ENCODE results near the gene PMEPA1.

Gene PMEPA1

DNA sequence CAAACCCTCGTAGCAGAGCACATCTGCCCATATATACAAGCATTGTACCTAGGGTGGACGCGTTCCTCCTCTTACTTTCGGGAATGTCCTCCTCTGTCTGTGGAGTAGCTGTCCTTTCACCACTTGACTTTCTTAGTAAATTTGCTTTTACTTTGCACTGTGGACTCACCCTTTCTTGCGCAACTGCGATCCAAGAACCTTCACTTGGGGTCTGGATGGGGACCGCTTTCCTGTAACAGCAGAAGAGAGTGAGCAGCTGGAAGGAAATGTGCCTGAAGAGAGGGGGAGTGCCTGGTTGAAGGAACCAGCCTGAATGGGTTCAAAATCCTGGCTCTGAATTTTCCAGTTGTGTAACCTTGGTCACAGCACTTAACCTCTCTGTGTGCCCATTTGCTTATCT is 40.1 kb upstream of the PMEPA1 start:
- H3K79me1 ChIP-seq (ENCODE audit: low read depth, low read length), result no peaks in the 10 kb centered on the region
- no peak overlapping the region for H3K4me3 ChIP-seq (ENCODE audit: low read length in 2 of 2)
- no peak overlapping the region for H2BK5ac ChIP-seq (ENCODE audit: low read length)
- WGBS, 2 donors (ENCODE audit: extremely low coverage in 2 of 2, insufficient read length in 2 of 2, insufficient replicate concordance in 1 of 2), result no CpG with 5 or more reads among the region's 7 CpGs
- no peak overlapping the region for H3K23ac ChIP-seq (ENCODE audit: low read depth, low read length, poor library complexity)
- H3K9ac ChIP-seq (ENCODE audit: low read depth, low read length, poor library complexity), result no peak overlapping the region
- no peak overlapping the region for H4K91ac ChIP-seq (ENCODE audit: low read depth, low read length, poor library complexity)
- no peak overlapping the region for H3K27ac ChIP-seq (replicated peaks; ENCODE audit: low read length)
- H4K8ac ChIP-seq (ENCODE audit: low read depth, low read length), result no peak overlapping the region
- no peaks in the 10 kb centered on the region for H3K9me3 ChIP-seq (replicated peaks in 1 of 2; ENCODE audit: control insufficient read depth in 2 of 2, insufficient read depth in 1 of 2, low read depth in 1 of 2, low read length in 2 of 2)
- H2AFZ ChIP-seq (ENCODE audit: low read length), result no peak overlapping the region
- no peak overlapping the region for H2AK5ac ChIP-seq (ENCODE audit: low read depth, low read length)
- H2BK12ac ChIP-seq (ENCODE audit: low read length), result no peak overlapping the region
- no peaks in the 10 kb centered on the region for H3K36me3 ChIP-seq (replicated peaks in 1 of 2; ENCODE audit: control insufficient read depth in 2 of 2, insufficient read depth in 2 of 2, low read length in 2 of 2)
- no peak overlapping the region for H3K14ac ChIP-seq (ENCODE audit: low read length)
- peaks cover 0 to 7% (median 0%) of the 10 kb centered on the region in 3 experiments for H3K27me3 ChIP-seq (ENCODE audit: control insufficient read depth in 3 of 3, insufficient read depth in 3 of 3, low read depth in 1 of 3, low read length in 3 of 3)
- H3K4ac ChIP-seq (ENCODE audit: low read length), result no peak overlapping the region
- H3K4me2 ChIP-seq (ENCODE audit: insufficient read depth, low read length, poor library complexity, severe bottlenecking), result no peak overlapping the region
- no peak overlapping the region for H3K18ac ChIP-seq (ENCODE audit: low read length)
- no peak overlapping the region for H2BK15ac ChIP-seq (ENCODE audit: low read length)
- H2BK120ac ChIP-seq (ENCODE audit: low read depth, low read length), result no peak overlapping the region
- peaks cover 0 to 4% of the 10 kb centered on the region in 2 donors for H3K4me1 ChIP-seq (ENCODE audit: control insufficient read depth in 2 of 2, insufficient read depth in 1 of 2, low read depth in 1 of 2, low read length in 2 of 2)
- no peak for DNase-seq (ENCODE audit: low spot score)

DNA sequence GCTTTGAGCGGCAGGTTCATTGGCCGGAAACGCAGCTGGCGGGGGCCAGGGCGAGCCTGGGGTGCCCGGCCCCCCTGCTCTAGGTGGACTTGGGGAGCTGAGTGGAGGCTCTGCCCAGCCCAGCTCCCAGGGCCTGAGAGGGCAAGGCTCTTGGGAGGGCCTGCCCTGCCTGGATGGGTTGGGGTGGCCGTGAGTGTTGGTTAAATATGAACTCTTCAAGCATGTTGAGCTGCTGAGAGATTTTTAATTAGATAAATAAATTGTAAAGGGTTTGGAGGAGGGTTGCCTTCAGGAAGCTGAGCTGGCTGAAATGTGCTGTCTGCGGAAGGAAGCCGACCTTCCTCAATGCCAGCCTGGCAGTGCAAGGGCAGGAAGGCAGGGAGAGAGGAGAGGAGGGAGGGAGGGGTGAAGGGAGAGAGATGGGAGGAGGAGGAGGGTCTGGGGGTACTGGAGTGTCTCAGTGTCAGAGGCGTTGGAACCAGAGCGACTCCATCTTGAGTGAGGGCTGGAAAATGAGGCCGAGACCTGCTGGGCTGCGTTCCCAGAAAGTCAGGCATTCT is 39.4 kb upstream of the PMEPA1 start:
- no peak overlapping the region for H2BK120ac ChIP-seq (ENCODE audit: low read depth, low read length)
- H2BK15ac ChIP-seq (ENCODE audit: low read length), result no peak overlapping the region
- no peaks in the 10 kb centered on the region for H3K36me3 ChIP-seq (replicated peaks in 1 of 2; ENCODE audit: control insufficient read depth in 2 of 2, insufficient read depth in 2 of 2, low read length in 2 of 2)
- WGBS, 2 donors (ENCODE audit: extremely low coverage in 2 of 2, insufficient read length in 2 of 2, insufficient replicate concordance in 1 of 2), result no CpG with 5 or more reads among the region's 13 CpGs
- H4K8ac ChIP-seq (ENCODE audit: low read depth, low read length), result peak overlapping the region; percentile 1
- H3K4me1 ChIP-seq (ENCODE audit: control insufficient read depth in 2 of 2, insufficient read depth in 1 of 2, low read depth in 1 of 2, low read length in 2 of 2), result peaks cover 0 to 4% of the 10 kb centered on the region in 2 donors
- DNase-seq (ENCODE audit: low spot score), result no peak
- H4K91ac ChIP-seq (ENCODE audit: low read depth, low read length, poor library complexity), result no peak overlapping the region
- H3K4me2 ChIP-seq (ENCODE audit: insufficient read depth, low read length, poor library complexity, severe bottlenecking), result no peak overlapping the region
- no peak overlapping the region for H3K4me3 ChIP-seq (ENCODE audit: low read length in 2 of 2)
- no peaks in the 10 kb centered on the region for H3K9me3 ChIP-seq (replicated peaks in 1 of 2; ENCODE audit: control insufficient read depth in 2 of 2, insufficient read depth in 1 of 2, low read depth in 1 of 2, low read length in 2 of 2)
- H3K9ac ChIP-seq (ENCODE audit: low read depth, low read length, poor library complexity), result no peak overlapping the region
- H3K79me1 ChIP-seq (ENCODE audit: low read depth, low read length), result no peaks in the 10 kb centered on the region
- H2BK12ac ChIP-seq (ENCODE audit: low read length), result no peak overlapping the region
- peak overlapping the region; percentile 36 for H3K18ac ChIP-seq (ENCODE audit: low read length)
- H3K14ac ChIP-seq (ENCODE audit: low read length), result no peak overlapping the region
- H3K23ac ChIP-seq (ENCODE audit: low read depth, low read length, poor library complexity), result no peak overlapping the region
- no peak overlapping the region for H3K4ac ChIP-seq (ENCODE audit: low read length)
- H3K27ac ChIP-seq (replicated peaks; ENCODE audit: low read length), result no peak overlapping the region
- no peak overlapping the region for H2BK5ac ChIP-seq (ENCODE audit: low read length)
- peaks cover 0 to 7% (median 0%) of the 10 kb centered on the region in 3 experiments for H3K27me3 ChIP-seq (ENCODE audit: control insufficient read depth in 3 of 3, insufficient read depth in 3 of 3, low read depth in 1 of 3, low read length in 3 of 3)
- H2AFZ ChIP-seq (ENCODE audit: low read length), result no peak overlapping the region
- H2AK5ac ChIP-seq (ENCODE audit: low read depth, low read length), result no peak overlapping the region

DNA sequence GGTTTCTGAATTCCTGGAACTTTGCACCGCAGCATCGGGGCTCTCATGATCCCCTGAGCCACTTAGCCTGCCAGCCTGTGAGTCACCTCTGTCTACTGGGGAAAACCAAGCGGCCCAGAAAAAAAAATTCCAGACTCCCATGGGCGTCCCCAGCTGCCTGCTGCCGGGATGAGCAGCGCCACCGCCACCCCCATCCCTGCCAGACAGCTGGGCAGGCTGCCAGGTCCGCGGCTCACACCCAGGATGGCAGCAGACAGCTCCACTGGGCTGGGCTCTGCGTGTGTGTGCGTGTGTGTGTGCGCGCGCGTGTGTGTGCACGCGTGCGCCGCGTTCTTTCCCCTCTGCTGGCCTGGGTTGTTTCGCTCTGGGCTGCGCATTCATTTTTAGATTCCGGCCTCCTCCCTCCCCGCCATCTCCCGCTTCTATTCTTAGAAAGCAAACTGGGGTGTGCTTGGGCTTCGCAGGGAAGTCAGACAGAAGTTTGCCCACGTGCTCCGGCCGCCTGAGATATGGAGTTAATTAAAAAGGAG is 38.9 kb upstream of the PMEPA1 start:
- Histone ChIP-seq H3K23ac (ENCODE audit: low read depth, low read length, poor library complexity) (no peak overlapping the region), H2AK5ac (ENCODE audit: low read depth, low read length) (no peak overlapping the region), H3K14ac (ENCODE audit: low read length) (peak overlapping the region; percentile 63), H3K27me3 (ENCODE audit: control insufficient read depth in 3 of 3, insufficient read depth in 3 of 3, low read depth in 1 of 3, low read length in 3 of 3) (peaks cover 0 to 7% (median 0%) of the 10 kb centered on the region in 3 experiments), H3K79me1 (ENCODE audit: low read depth, low read length) (no peaks in the 10 kb centered on the region), H2AFZ (ENCODE audit: low read length) (no peak overlapping the region), H3K4me2 (ENCODE audit: insufficient read depth, low read length, poor library complexity, severe bottlenecking) (no peak overlapping the region), H3K27ac (replicated peaks; ENCODE audit: low read length) (no peak overlapping the region), H4K91ac (ENCODE audit: low read depth, low read length, poor library complexity) (no peak overlapping the region), H3K36me3 (replicated peaks in 1 of 2; ENCODE audit: control insufficient read depth in 2 of 2, insufficient read depth in 2 of 2, low read length in 2 of 2) (no peaks in the 10 kb centered on the region), H3K9ac (ENCODE audit: low read depth, low read length, poor library complexity) (no peak overlapping the region), H3K4me1 (ENCODE audit: control insufficient read depth in 2 of 2, insufficient read depth in 1 of 2, low read depth in 1 of 2, low read length in 2 of 2) (peaks cover 0 to 4% of the 10 kb centered on the region in 2 donors), H4K8ac (ENCODE audit: low read depth, low read length) (peak overlapping the region; percentile 1), H3K9me3 (replicated peaks in 1 of 2; ENCODE audit: control insufficient read depth in 2 of 2, insufficient read depth in 1 of 2, low read depth in 1 of 2, low read length in 2 of 2) (no peaks in the 10 kb centered on the region), H3K4me3 (ENCODE audit: low read length in 2 of 2) (no peak overlapping the region), H2BK5ac (ENCODE audit: low read length) (peak overlapping the region; percentile 77), H3K4ac (ENCODE audit: low read length) (no peak overlapping the region), H2BK120ac (ENCODE audit: low read depth, low read length) (no peak overlapping the region), H3K18ac (ENCODE audit: low read length) (peak overlapping the region; percentile 36), H2BK12ac (ENCODE audit: low read length) (no peak overlapping the region), H2BK15ac (ENCODE audit: low read length) (no peak overlapping the region)
- WGBS, 2 donors (ENCODE audit: extremely low coverage in 2 of 2, insufficient read length in 2 of 2, insufficient replicate concordance in 1 of 2), result no CpG with 5 or more reads among the region's 29 CpGs
- DNase-seq (ENCODE audit: low spot score), result peak; percentile 6

DNA sequence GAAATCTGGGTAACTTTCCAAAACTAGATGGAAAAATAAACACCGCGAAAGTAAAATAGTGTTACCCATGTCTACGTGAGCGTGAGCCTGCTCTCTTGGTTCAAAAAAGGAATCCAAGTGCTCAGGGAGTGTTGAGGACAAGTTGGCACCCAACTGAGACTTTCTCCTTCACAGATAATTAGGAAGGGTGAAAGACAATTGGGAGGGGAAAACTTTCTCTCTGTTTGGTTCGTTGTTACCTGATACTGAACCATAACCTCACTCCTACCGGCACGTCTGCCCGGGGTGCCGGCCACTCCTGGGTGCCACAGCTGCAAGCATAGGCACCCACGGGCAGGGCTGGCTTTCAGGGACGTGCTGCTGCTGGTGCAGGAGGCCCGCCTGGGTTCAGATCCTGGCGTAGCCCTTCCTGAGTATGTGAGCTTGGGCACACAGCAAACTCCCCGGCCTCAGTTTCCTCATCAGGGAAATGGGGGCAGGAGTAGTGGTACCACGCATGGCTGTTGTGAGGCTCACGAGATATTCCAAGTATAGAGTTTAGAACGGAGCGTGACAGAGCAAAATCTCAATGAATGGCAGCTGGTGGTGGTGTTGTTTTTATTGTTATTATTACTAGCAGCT is 38.2 kb upstream of the PMEPA1 start:
- Histone ChIP-seq H4K8ac (ENCODE audit: low read depth, low read length) (no peak overlapping the region), H3K27me3 (ENCODE audit: control insufficient read depth in 3 of 3, insufficient read depth in 3 of 3, low read depth in 1 of 3, low read length in 3 of 3) (peaks cover 0 to 7% (median 0%) of the 10 kb centered on the region in 3 experiments), H3K79me1 (ENCODE audit: low read depth, low read length) (no peaks in the 10 kb centered on the region), H3K27ac (replicated peaks; ENCODE audit: low read length) (no peak overlapping the region), H2BK12ac (ENCODE audit: low read length) (no peak overlapping the region), H3K4me1 (ENCODE audit: control insufficient read depth in 2 of 2, insufficient read depth in 1 of 2, low read depth in 1 of 2, low read length in 2 of 2) (peaks cover 0 to 4% of the 10 kb centered on the region in 2 donors), H3K18ac (ENCODE audit: low read length) (no peak overlapping the region), H3K9me3 (replicated peaks in 1 of 2; ENCODE audit: control insufficient read depth in 2 of 2, insufficient read depth in 1 of 2, low read depth in 1 of 2, low read length in 2 of 2) (no peaks in the 10 kb centered on the region), H2BK120ac (ENCODE audit: low read depth, low read length) (no peak overlapping the region), H2BK5ac (ENCODE audit: low read length) (no peak overlapping the region), H3K36me3 (replicated peaks in 1 of 2; ENCODE audit: control insufficient read depth in 2 of 2, insufficient read depth in 2 of 2, low read length in 2 of 2) (no peaks in the 10 kb centered on the region), H3K4me2 (ENCODE audit: insufficient read depth, low read length, poor library complexity, severe bottlenecking) (no peak overlapping the region), H2AK5ac (ENCODE audit: low read depth, low read length) (no peak overlapping the region), H3K9ac (ENCODE audit: low read depth, low read length, poor library complexity) (no peak overlapping the region), H2BK15ac (ENCODE audit: low read length) (no peak overlapping the region), H4K91ac (ENCODE audit: low read depth, low read length, poor library complexity) (no peak overlapping the region), H3K14ac (ENCODE audit: low read length) (no peak overlapping the region), H3K23ac (ENCODE audit: low read depth, low read length, poor library complexity) (no peak overlapping the region), H2AFZ (ENCODE audit: low read length) (no peak overlapping the region), H3K4ac (ENCODE audit: low read length) (no peak overlapping the region), H3K4me3 (ENCODE audit: low read length in 2 of 2) (no peak overlapping the region)
- no peak for DNase-seq (ENCODE audit: low spot score)
- WGBS, 2 donors (ENCODE audit: extremely low coverage in 2 of 2, insufficient read length in 2 of 2, insufficient replicate concordance in 1 of 2), result no CpG with 5 or more reads among the region's 18 CpGs
